HG03469 (cell line): Measurements from ENCODE around the gene FGR.
"Not testable (repeated sequence)": the region's sequence is repeated elsewhere in the genome, so short reads cannot be mapped to it uniquely, and the experiment has no call there.

Experiments
- ATAC-seq: cut with Tn5 transposase; IDR thresholded peaks from one replicate; pipeline ENCODE4 v1.9.1; 2021; ENCODE audit warnings: mild to moderate bottlenecking, moderate library complexity, moderate number of reproducible peaks; ENCODE audit not compliant: unreplicated experiment

FGR gene

GRCh38 chr1:27634985-27635367, at the start of gene FGR:
Gene FGR (minus strand): TSS chr1:27635185. CDS start chr1:27623916, 11,269 bp downstream.
- ATAC-seq: no peak

- no peak for ATAC-seq
Observed at GRCh38 chr1:27684176-27684575, 49.2 kb upstream of the FGR start.

- no peak for ATAC-seq
Observed at GRCh38 chr1:27682351-27682944, 47.5 kb upstream of the FGR start.

- ATAC-seq: not testable (repeated sequence)
Observed at GRCh38 chr1:27681580-27681979, 46.6 kb upstream of the FGR start.

GRCh38 chr1:27680225-27680791, 45.3 kb upstream of the FGR start:
- not testable (repeated sequence) for ATAC-seq

- ATAC-seq: no peak
Observed at GRCh38 chr1:27678747-27679146, 43.8 kb upstream of the FGR start.

- ATAC-seq: no peak
Observed at GRCh38 chr1:27676410-27676809, 41.4 kb upstream of the FGR start.

GRCh38 chr1:27672750-27673112, 37.7 kb upstream of the FGR start:
- no peak for ATAC-seq

GRCh38 chr1:27671964-27672749, 37.2 kb upstream of the FGR start, which contains the start of gene IFI6:
Gene IFI6 (minus strand): TSS chr1:27672192. CDS start chr1:27669314, 2,878 bp downstream.
- ATAC-seq: no peak

GRCh38 chr1:27669876-27670275, 34.9 kb upstream of the FGR start:
- no peak for ATAC-seq

GRCh38 chr1:27668808-27669723, 34.1 kb upstream of the FGR start:
- ATAC-seq: no peak

- no peak for ATAC-seq
Observed at GRCh38 chr1:27668121-27668807, 33.3 kb upstream of the FGR start.

GRCh38 chr1:27666791-27667254, 31.8 kb upstream of the FGR start:
- ATAC-seq: no peak

GRCh38 chr1:27666294-27666693, 31.3 kb upstream of the FGR start:
- ATAC-seq: no peak

- ATAC-seq: no peak
Observed at GRCh38 chr1:27665016-27665651, 30.1 kb upstream of the FGR start.

GRCh38 chr1:27664291-27664690, 29.3 kb upstream of the FGR start:
- ATAC-seq: no peak

GRCh38 chr1:27662707-27663393, 27.9 kb upstream of the FGR start:
- ATAC-seq: no peak

GRCh38 chr1:27662261-27662660, 27.3 kb upstream of the FGR start:
- no peak for ATAC-seq

- no peak for ATAC-seq
Observed at GRCh38 chr1:27661412-27662075, 26.6 kb upstream of the FGR start.
